H1 (cell line): ENCODE data around the gene LMNB1.

Experiments
- CBX8 ChIP-seq: fragments of 300-800, 300-1000 bp; sonication (generic); IDR thresholded peaks from 2 replicates; pipeline ENCODE4 v1.7.1; 2016; ENCODE audit warnings: low read depth, low read length, borderline replicate concordance
- EGR1 ChIP-seq: IDR thresholded peaks from 2 replicates; pipeline ENCODE4 v1.6.1; 2011; ENCODE audit warnings: low read depth, low read length, borderline replicate concordance
- JUN ChIP-seq: IDR thresholded peaks from 2 replicates; pipeline ENCODE4 v1.6.1; 2011; ENCODE audit warnings: low read depth, mild to moderate bottlenecking, improper control_type of control experiment, low read length
- POLR2AphosphoS5 ChIP-seq: IDR thresholded peaks from 2 replicates; pipeline ENCODE4 v1.6.1; 2011; ENCODE audit warnings: low read depth, low read length
- POU5F1 ChIP-seq: IDR thresholded peaks from 2 replicates; pipeline ENCODE4 v1.6.1; 2011; ENCODE audit warnings: low read depth, mild to moderate bottlenecking, low read length, moderate library complexity
- RAD21 ChIP-seq, 2 experiments: IDR thresholded peaks in 1 of 2; conservative IDR thresholded peaks in 1 of 2; 2 replicates each; pipeline ENCODE4 v1.6.1; 2011; ENCODE audit warnings: low read depth in 2 of 2, low read length in 2 of 2, improper control_type of control experiment in 1 of 2, inconsistent platforms in 1 of 2, mild to moderate bottlenecking in 1 of 2, moderate library complexity in 1 of 2
- TAF1 ChIP-seq: IDR thresholded peaks from 2 replicates; pipeline ENCODE4 v1.6.1; 2011; ENCODE audit warnings: mild to moderate bottlenecking, low read depth, low read length
- TF ChIP-seq, protein P1 (sequence below), 3 experiments: IDR thresholded peaks; 1 replicate in 2 of 3; 2 replicates in 1 of 3; pipeline versions ENCODE4 v1.5.1 to v1.6.1; 2011; ENCODE audit warnings: low read length in 3 of 3, mild to moderate bottlenecking in 3 of 3, inconsistent platforms in 2 of 3, low read depth in 1 of 3, moderate library complexity in 1 of 3; ENCODE audit not compliant: insufficient read depth in 1 of 3; ENCODE audit errors: control extremely low read depth in 1 of 3
- TF ChIP-seq, protein P2 (sequence below): IDR thresholded peaks from 2 replicates; pipeline ENCODE4 v1.6.1; 2012; ENCODE audit warnings: inconsistent platforms

DNA sequence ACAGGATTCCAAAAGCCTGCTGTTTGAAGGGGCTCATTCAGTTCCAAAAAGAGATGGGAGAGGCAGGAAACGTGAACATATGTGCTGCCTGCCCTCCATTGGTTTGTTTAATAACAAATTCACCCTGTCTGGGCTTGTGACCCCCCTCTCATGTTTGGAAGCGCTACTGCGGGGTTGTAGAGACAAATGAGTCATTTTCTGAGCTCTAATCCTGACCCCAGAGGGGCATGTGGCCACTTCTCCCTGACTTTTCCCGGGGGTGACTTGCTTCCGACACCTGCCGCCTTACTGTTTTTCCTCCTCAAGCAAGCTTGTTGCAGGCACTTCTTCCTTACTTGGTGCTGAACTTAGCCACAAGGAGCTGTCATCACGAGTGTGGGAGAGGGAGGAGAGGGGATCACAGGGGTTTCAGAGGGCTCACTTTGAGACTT, 75.9 kb downstream of the LMNB1 start:
- TF ChIP-seq EGR1, result no peak
- TF ChIP-seq, protein P1, sequence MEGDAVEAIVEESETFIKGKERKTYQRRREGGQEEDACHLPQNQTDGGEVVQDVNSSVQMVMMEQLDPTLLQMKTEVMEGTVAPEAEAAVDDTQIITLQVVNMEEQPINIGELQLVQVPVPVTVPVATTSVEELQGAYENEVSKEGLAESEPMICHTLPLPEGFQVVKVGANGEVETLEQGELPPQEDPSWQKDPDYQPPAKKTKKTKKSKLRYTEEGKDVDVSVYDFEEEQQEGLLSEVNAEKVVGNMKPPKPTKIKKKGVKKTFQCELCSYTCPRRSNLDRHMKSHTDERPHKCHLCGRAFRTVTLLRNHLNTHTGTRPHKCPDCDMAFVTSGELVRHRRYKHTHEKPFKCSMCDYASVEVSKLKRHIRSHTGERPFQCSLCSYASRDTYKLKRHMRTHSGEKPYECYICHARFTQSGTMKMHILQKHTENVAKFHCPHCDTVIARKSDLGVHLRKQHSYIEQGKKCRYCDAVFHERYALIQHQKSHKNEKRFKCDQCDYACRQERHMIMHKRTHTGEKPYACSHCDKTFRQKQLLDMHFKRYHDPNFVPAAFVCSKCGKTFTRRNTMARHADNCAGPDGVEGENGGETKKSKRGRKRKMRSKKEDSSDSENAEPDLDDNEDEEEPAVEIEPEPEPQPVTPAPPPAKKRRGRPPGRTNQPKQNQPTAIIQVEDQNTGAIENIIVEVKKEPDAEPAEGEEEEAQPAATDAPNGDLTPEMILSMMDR (IDR thresholded peaks at IDR 0.05; ENCODE audit: control extremely low read depth in 1 of 3, insufficient read depth in 1 of 3, low read depth in 1 of 3, low read length in 3 of 3), result no peak
- TF ChIP-seq RAD21 (IDR thresholded peaks at IDR 0.05 in 1 of 2, conservative IDR thresholded peaks at IDR 0.05 in 1 of 2; ENCODE audit: low read depth in 2 of 2, low read length in 2 of 2), result no peak
- TF ChIP-seq CBX8, result no peak
- TF ChIP-seq JUN, result no peak
- TF ChIP-seq, protein P2, sequence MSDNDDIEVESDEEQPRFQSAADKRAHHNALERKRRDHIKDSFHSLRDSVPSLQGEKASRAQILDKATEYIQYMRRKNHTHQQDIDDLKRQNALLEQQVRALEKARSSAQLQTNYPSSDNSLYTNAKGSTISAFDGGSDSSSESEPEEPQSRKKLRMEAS, result no peak
- TF ChIP-seq TAF1, result no peak
- no peak for TF ChIP-seq POU5F1
- TF ChIP-seq POLR2AphosphoS5, result no peak
